GM12878 (cell line): Measurements from ENCODE around the gene SPATA25. TPM values are rescaled to one million over a fixed set of nuclear protein-coding genes. Genes with fewer than 3 reads are reported as not detected.

ENCODE experiments used
- BCL11A ChIP-seq: IDR thresholded peaks from 2 replicates; pipeline ENCODE4 v1.6.1; 2011; ENCODE audit warnings: low read depth, low read length
- BHLHE40 ChIP-seq, 2 experiments: fragments of 450-650 bp in 1 of 2; IDR thresholded peaks; 2 replicates each; pipeline ENCODE4 v1.6.1; 2011 to 2017; ENCODE audit warnings: low read depth in 2 of 2, borderline replicate concordance in 1 of 2, improper control_type of control experiment in 1 of 2, low read length in 1 of 2, mild to moderate bottlenecking in 1 of 2
- CREM ChIP-seq: IDR thresholded peaks from 2 replicates; pipeline ENCODE4 v1.6.1; 2014; ENCODE audit warnings: antibody characterized with exemption, low read depth
- FOS ChIP-seq: IDR thresholded peaks from 3 replicates; pipeline ENCODE4 v1.6.1; 2011; ENCODE audit warnings: borderline replicate concordance; ENCODE audit not compliant: insufficient read length; ENCODE audit errors: extremely low read depth
- MYB ChIP-seq: fragments of 150-350 bp; IDR thresholded peaks from 2 replicates; pipeline ENCODE4 v1.6.1; 2014; ENCODE audit warnings: mild to moderate bottlenecking, low read depth, low read length, borderline replicate concordance
- NBN ChIP-seq: fragments of 450-650 bp; IDR thresholded peaks from 2 replicates; pipeline ENCODE4 v1.6.1; 2016
- NR2C1 ChIP-seq: fragments of 450-650 bp; IDR thresholded peaks from 2 replicates; pipeline ENCODE4 v1.6.1; 2017; ENCODE audit warnings: antibody characterized with exemption, mild to moderate bottlenecking, moderate library complexity
- RBBP5 ChIP-seq: fragments of 200-600 bp; sonication (generic); conservative IDR thresholded peaks from 2 replicates; pipeline ENCODE4 v1.6.1; 2016
- SIN3A ChIP-seq: IDR thresholded peaks from 2 replicates; pipeline ENCODE4 v1.6.1; 2012; ENCODE audit warnings: low read depth, low read length, improper control_type of control experiment
- SMAD1 ChIP-seq: fragments of 450-650 bp; IDR thresholded peaks from 2 replicates; pipeline ENCODE4 v1.6.1; 2018; ENCODE audit warnings: mild to moderate bottlenecking, low read depth; ENCODE audit not compliant: partially characterized antibody
- SREBF2 ChIP-seq: IDR thresholded peaks from 2 replicates; pipeline ENCODE4 v1.6.1; 2012; ENCODE audit warnings: mild to moderate bottlenecking, low read length
- SUZ12 ChIP-seq: fragments of 200-600 bp; sonication (generic); IDR thresholded peaks from one replicate; pipeline ENCODE4 v1.6.1; 2018; ENCODE audit warnings: antibody characterized with exemption, mild to moderate bottlenecking; ENCODE audit not compliant: unreplicated experiment
- TCF7 ChIP-seq: IDR thresholded peaks from 2 replicates; pipeline ENCODE4 v1.6.1; 2014; ENCODE audit warnings: antibody characterized with exemption, borderline replicate concordance
- ZNF24 ChIP-seq: fragments of 450-650 bp; IDR thresholded peaks from 2 replicates; pipeline ENCODE4 v1.6.1; 2017; ENCODE audit warnings: antibody characterized with exemption, mild to moderate bottlenecking
- ZZZ3 ChIP-seq: IDR thresholded peaks from 2 replicates; pipeline ENCODE4 v1.6.1; 2011; ENCODE audit warnings: low read depth; ENCODE audit not compliant: control insufficient read depth, insufficient read length
- polyA plus RNA-seq, 11 experiments: library from polyadenylated mRNA; depleted of rRNA in 4 of 11; unstranded in 6 of 11; stranded (reverse) in 5 of 11; fragments of >200 nt; fragmentation: Nextera tagmentation in 4 of 11; fragmentation: Illumina TruSeq in 1 of 11; extraction: Ambion mirVana in 4 of 11; extraction: Trizol in 1 of 11; gene quantifications; 1 replicate in 1 of 11; 2 replicates in 10 of 11; pipeline versions ENCODE4 v1.2.1 to v1.2.3, GENCODE V29; 2011 to 2016; ENCODE audit warnings: inconsistent platforms in 2 of 11, missing spikeins in 2 of 11, low read depth in 1 of 11
- total RNA-seq, 4 experiments: library from RNA; depleted of rRNA in 3 of 4; stranded (reverse); fragments of >200 nt in 3 of 4; fragmentation: Illumina TruSeq in 1 of 4; extraction: Trizol in 1 of 4; gene quantifications; 2 replicates each; pipeline versions ENCODE4 v1.2.1 to v1.2.3, GENCODE V29; 2013 to 2021
- TF ChIP-seq, protein P1 (sequence below): fragments of 450-650 bp; conservative IDR thresholded peaks from 2 replicates; pipeline ENCODE4 v1.6.1; 2017; ENCODE audit warnings: mild to moderate bottlenecking, moderate library complexity
- TF ChIP-seq, protein P2 (sequence below), 3 experiments: IDR thresholded peaks in 2 of 3; conservative IDR thresholded peaks in 1 of 3; 2 replicates each; pipeline ENCODE4 v1.5.1; 2011; ENCODE audit warnings: low read depth in 3 of 3, low read length in 3 of 3, mild to moderate bottlenecking in 3 of 3, control low read depth in 2 of 3, moderate library complexity in 2 of 3, inconsistent platforms in 1 of 3, mixed read lengths in 1 of 3; ENCODE audit not compliant: control insufficient read depth in 2 of 3, insufficient read depth in 1 of 3; ENCODE audit errors: extremely low read depth in 1 of 3
- TF ChIP-seq, protein P3 (sequence below): fragments of 450-650 bp; IDR thresholded peaks from 2 replicates; pipeline ENCODE4 v1.6.1; 2014; ENCODE audit warnings: mild to moderate bottlenecking
- TF ChIP-seq, protein P4 (sequence below): fragments of 450-650 bp; IDR thresholded peaks from 2 replicates; pipeline ENCODE4 v1.6.1; 2017; ENCODE audit warnings: mild to moderate bottlenecking, low read depth, inconsistent platforms; ENCODE audit not compliant: poor library complexity, severe bottlenecking

The SPATA25 gene
- total and polyA plus RNA-seq, 10 of the 15 experiments (the other 5 are each of a cell fraction or from before 2014, with no cell fraction given): 0.28 to 2.9 (median 1.3) TPM; not detected in 3

DNA sequence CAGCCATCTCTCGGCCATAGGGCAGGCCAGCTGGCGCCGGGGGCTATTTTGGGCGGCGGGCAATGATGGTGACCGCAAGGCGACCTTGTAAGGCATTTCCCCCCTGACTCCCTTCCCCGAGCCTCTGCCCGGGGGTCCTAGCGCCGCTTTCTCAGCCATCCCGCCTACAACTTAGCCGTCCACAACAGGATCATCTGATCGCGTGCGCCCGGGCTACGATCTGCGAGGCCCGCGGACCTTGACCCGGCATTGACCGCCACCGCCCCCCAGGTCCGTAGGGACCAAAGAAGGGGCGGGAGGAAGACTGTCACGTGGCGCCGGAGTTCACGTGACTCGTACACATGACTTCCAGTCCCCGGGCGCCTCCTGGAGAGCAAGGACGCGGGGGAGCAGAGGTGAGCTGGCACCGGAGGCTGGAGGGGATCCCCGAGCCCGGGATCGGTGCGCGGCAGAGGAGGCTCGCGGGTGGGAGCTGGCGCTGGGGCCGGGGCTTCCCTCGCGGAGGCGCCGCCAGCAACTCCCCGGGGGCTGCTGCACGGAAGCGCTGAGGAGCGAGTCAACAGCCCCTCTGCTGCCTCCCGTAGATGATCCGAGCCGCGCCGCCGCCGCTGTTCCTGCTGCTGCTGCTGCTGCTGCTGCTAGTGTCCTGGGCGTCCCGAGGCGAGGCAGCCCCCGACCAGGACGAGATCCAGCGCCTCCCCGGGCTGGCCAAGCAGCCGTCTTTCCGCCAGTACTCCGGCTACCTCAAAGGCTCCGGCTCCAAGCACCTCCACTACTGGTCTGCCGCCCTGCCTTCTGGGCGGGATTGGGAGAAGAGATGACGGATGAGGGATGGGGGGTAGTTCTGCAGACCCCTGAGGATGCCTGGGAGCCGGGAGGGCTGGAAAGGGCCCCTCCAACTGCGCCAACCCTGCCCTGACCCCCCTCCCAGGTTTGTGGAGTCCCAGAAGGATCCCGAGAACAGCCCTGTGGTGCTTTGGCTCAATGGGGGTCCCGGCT, 3.9 kb upstream of the SPATA25 start, which contains the start of the genes CTSA and NEURL2 (continued):
- TF ChIP-seq CREM (peak; percentile 61), TCF7 (peak; percentile 62; the same call in 1 of the 2 replicates), MYB (no peak), NR2C1 (peak; percentile 80), SIN3A (peak; percentile 98), BHLHE40 (IDR thresholded peaks at IDR 0.05; ENCODE audit: borderline replicate concordance in 1 of 2, low read depth in 2 of 2, low read length in 1 of 2) (peak; percentile 91 to 98), SREBF2 (no peak), SMAD1 (no peak), ZZZ3 (no peak), RBBP5 (no peak), FOS (peak; percentile 79), BCL11A (peak; percentile 61), SUZ12 (no peak), ZNF24 (peak; percentile 53; the same call in 1 of the 2 replicates), NBN (peak; percentile 96)
- TF ChIP-seq, protein P1, sequence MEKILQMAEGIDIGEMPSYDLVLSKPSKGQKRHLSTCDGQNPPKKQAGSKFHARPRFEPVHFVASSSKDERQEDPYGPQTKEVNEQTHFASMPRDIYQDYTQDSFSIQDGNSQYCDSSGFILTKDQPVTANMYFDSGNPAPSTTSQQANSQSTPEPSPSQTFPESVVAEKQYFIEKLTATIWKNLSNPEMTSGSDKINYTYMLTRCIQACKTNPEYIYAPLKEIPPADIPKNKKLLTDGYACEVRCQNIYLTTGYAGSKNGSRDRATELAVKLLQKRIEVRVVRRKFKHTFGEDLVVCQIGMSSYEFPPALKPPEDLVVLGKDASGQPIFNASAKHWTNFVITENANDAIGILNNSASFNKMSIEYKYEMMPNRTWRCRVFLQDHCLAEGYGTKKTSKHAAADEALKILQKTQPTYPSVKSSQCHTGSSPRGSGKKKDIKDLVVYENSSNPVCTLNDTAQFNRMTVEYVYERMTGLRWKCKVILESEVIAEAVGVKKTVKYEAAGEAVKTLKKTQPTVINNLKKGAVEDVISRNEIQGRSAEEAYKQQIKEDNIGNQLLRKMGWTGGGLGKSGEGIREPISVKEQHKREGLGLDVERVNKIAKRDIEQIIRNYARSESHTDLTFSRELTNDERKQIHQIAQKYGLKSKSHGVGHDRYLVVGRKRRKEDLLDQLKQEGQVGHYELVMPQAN: peak; percentile 99
- TF ChIP-seq, protein P2, sequence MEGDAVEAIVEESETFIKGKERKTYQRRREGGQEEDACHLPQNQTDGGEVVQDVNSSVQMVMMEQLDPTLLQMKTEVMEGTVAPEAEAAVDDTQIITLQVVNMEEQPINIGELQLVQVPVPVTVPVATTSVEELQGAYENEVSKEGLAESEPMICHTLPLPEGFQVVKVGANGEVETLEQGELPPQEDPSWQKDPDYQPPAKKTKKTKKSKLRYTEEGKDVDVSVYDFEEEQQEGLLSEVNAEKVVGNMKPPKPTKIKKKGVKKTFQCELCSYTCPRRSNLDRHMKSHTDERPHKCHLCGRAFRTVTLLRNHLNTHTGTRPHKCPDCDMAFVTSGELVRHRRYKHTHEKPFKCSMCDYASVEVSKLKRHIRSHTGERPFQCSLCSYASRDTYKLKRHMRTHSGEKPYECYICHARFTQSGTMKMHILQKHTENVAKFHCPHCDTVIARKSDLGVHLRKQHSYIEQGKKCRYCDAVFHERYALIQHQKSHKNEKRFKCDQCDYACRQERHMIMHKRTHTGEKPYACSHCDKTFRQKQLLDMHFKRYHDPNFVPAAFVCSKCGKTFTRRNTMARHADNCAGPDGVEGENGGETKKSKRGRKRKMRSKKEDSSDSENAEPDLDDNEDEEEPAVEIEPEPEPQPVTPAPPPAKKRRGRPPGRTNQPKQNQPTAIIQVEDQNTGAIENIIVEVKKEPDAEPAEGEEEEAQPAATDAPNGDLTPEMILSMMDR (IDR thresholded peaks at IDR 0.05 in 2 of 3, conservative IDR thresholded peaks at IDR 0.05 in 1 of 3; ENCODE audit: control insufficient read depth in 2 of 3, extremely low read depth in 1 of 3, insufficient read depth in 1 of 3, low read depth in 3 of 3, low read length in 3 of 3): peak in 1 of 3 experiments; percentile 26; a peak in 1 of 6 replicates
- TF ChIP-seq, protein P3, sequence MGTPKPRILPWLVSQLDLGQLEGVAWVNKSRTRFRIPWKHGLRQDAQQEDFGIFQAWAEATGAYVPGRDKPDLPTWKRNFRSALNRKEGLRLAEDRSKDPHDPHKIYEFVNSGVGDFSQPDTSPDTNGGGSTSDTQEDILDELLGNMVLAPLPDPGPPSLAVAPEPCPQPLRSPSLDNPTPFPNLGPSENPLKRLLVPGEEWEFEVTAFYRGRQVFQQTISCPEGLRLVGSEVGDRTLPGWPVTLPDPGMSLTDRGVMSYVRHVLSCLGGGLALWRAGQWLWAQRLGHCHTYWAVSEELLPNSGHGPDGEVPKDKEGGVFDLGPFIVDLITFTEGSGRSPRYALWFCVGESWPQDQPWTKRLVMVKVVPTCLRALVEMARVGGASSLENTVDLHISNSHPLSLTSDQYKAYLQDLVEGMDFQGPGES: no peak
- TF ChIP-seq, protein P4, sequence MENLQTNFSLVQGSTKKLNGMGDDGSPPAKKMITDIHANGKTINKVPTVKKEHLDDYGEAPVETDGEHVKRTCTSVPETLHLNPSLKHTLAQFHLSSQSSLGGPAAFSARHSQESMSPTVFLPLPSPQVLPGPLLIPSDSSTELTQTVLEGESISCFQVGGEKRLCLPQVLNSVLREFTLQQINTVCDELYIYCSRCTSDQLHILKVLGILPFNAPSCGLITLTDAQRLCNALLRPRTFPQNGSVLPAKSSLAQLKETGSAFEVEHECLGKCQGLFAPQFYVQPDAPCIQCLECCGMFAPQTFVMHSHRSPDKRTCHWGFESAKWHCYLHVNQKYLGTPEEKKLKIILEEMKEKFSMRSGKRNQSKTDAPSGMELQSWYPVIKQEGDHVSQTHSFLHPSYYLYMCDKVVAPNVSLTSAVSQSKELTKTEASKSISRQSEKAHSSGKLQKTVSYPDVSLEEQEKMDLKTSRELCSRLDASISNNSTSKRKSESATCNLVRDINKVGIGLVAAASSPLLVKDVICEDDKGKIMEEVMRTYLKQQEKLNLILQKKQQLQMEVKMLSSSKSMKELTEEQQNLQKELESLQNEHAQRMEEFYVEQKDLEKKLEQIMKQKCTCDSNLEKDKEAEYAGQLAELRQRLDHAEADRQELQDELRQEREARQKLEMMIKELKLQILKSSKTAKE: peak; percentile 80
